HEK293T (cell line): ENCODE results near the gene ZNF768.

Source experiments
- CTCF ChIA-PET: fragments of 350-600 bp; formaldehyde crosslinking; extraction: SDS; loops from one replicate; lab custom pipeline; 2021; ENCODE audit warnings: antibody characterized with exemption, inconsistent platforms; lab: Yijun Ruan, JAX
- POLR2A ChIA-PET: fragments of 350-600 bp; formaldehyde crosslinking; extraction: SDS; loops from one replicate; lab custom pipeline; 2020; ENCODE audit warnings: antibody characterized with exemption, inconsistent platforms; lab: Yijun Ruan, JAX
- DNase-seq: peaks from one replicate; pipeline ENCODE4 v3.0.0; 2012; ENCODE audit warnings: mixed read lengths; ENCODE audit errors: extremely low spot score
- ARNT ChIP-seq: fragments of 450-650 bp; IDR thresholded peaks from 2 replicates; pipeline ENCODE4 v1.6.1; 2017; ENCODE audit warnings: mild to moderate bottlenecking
- BHLHE40 ChIP-seq: fragments of 450-650 bp; IDR thresholded peaks from 2 replicates; pipeline ENCODE4 v1.6.1; 2016; ENCODE audit warnings: mild to moderate bottlenecking, moderate library complexity, borderline replicate concordance
- CTBP1 ChIP-seq: fragments of 450-650 bp; IDR thresholded peaks from 2 replicates; pipeline ENCODE4 v1.6.1; 2016; ENCODE audit warnings: borderline replicate concordance
- ELF4 ChIP-seq: fragments of 450-650 bp; IDR thresholded peaks from 2 replicates; pipeline ENCODE4 v1.6.1; 2017; ENCODE audit warnings: antibody characterized with exemption
- FOXA1 ChIP-seq: fragments of 450-650 bp; IDR thresholded peaks from 2 replicates; pipeline ENCODE4 v1.6.1; 2016; ENCODE audit warnings: mild to moderate bottlenecking
- FOXK2 ChIP-seq: fragments of 450-650 bp; IDR thresholded peaks from 2 replicates; pipeline ENCODE4 v1.6.1; 2016; ENCODE audit warnings: mild to moderate bottlenecking
- FOXM1 ChIP-seq: fragments of 450-650 bp; IDR thresholded peaks from 2 replicates; pipeline ENCODE4 v1.6.1; 2017; ENCODE audit warnings: mild to moderate bottlenecking, borderline replicate concordance
- HDGF ChIP-seq: fragments of 450-650 bp; IDR thresholded peaks from 2 replicates; pipeline ENCODE4 v1.6.1; 2017; ENCODE audit warnings: antibody characterized with exemption, borderline replicate concordance
- L3MBTL2 ChIP-seq: fragments of 450-650 bp; conservative IDR thresholded peaks from 2 replicates; pipeline ENCODE4 v1.6.1; 2016; ENCODE audit warnings: mild to moderate bottlenecking
- LEF1 ChIP-seq: fragments of 450-650 bp; IDR thresholded peaks from 2 replicates; pipeline ENCODE4 v1.6.1; 2017; ENCODE audit warnings: mild to moderate bottlenecking, borderline replicate concordance
- NFRKB ChIP-seq: fragments of 450-650 bp; IDR thresholded peaks from 2 replicates; pipeline ENCODE4 v1.6.1; 2016; ENCODE audit warnings: mild to moderate bottlenecking, moderate library complexity
- SP1 ChIP-seq: fragments of 450-650 bp; IDR thresholded peaks from 2 replicates; pipeline ENCODE4 v1.6.1; 2017
- SUZ12 ChIP-seq: fragments of 450-650 bp; IDR thresholded peaks from 2 replicates; pipeline ENCODE4 v1.6.1; 2016; ENCODE audit warnings: mild to moderate bottlenecking
- TARDBP ChIP-seq: fragments of 450-650 bp; IDR thresholded peaks from 2 replicates; pipeline ENCODE4 v1.6.1; 2016
- ZNF384 ChIP-seq: fragments of 450-650 bp; IDR thresholded peaks from 2 replicates; pipeline ENCODE4 v1.6.1; 2016
- TF ChIP-seq, protein P1 (sequence below): fragments of 450-650 bp; IDR thresholded peaks from 2 replicates; pipeline ENCODE4 v1.6.1; 2016

Gene ZNF768

DNA sequence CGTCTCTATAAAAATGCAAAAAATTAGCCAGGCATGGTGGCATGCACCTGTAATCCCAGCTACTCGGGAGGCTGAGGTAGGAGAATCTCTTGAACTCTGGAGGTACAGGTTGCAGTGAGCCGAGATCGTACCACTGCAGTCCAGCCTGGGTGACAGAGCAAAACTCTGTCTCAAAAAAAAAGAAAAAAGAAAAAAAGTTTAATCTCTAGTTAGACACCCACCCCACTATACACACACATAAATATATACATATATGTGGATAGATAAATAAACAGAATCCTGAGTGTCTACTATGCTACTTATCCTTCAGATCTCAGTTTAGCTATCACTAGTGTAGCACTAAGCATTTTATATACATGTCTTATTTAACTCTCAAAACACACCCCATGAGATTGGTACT is 35.1 kb downstream of the ZNF768 start:
- POLR2A ChIA-PET: interaction anchor here (0.6 to 1.0 kb wide), 2 partner anchors 34 to 119 kb away, joined by 3 read pairs; partner anchors contain the start of gene ZNF689
- DNase-seq: no peak
- no peak for TF ChIP-seq LEF1
- no peak for TF ChIP-seq ELF4
- no peak for TF ChIP-seq HDGF
- TF ChIP-seq, protein P1, sequence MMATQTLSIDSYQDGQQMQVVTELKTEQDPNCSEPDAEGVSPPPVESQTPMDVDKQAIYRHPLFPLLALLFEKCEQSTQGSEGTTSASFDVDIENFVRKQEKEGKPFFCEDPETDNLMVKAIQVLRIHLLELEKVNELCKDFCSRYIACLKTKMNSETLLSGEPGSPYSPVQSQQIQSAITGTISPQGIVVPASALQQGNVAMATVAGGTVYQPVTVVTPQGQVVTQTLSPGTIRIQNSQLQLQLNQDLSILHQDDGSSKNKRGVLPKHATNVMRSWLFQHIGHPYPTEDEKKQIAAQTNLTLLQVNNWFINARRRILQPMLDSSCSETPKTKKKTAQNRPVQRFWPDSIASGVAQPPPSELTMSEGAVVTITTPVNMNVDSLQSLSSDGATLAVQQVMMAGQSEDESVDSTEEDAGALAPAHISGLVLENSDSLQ: no peak
- TF ChIP-seq FOXK2: no peak
- TF ChIP-seq ARNT: no peak
- TF ChIP-seq SP1: no peak
- TF ChIP-seq FOXM1: no peak
- no peak for TF ChIP-seq CTBP1
- TF ChIP-seq SUZ12: no peak
- TF ChIP-seq NFRKB: no peak
- TF ChIP-seq TARDBP: no peak
- TF ChIP-seq BHLHE40: no peak
- TF ChIP-seq L3MBTL2: no peak
- CTCF ChIA-PET: interaction anchor here (1.0 kb wide), 1 partner anchor 34 kb away, joined by 4 read pairs; no protein-coding TSS in a partner anchor

DNA sequence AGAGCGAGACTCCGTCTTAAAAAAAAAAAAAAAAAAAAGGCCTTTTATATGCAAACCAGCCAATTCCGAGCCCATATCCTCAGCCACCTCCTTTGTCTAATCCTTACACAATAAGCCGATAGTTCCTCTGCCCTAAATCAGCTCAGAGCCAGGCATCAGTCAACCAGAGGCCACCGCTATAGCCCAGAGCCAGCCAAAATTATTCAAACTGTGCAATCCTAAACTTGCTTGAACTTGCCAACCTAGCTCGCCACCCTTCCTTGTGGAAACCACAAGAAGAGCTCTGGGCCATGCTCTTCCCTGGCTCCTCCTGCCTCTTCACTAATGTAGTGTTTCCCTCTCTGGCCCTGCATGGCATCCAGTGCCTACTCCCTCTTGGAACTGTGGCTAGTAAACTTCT is 36.2 kb downstream of the ZNF768 start:
- DNase-seq: peak; percentile 8
- ChIA-PET CTCF (interaction anchor here (0.7 to 1.0 kb wide), 2 partner anchors 33 to 60 kb away, joined by 3 to 4 read pairs; partner anchors contain the start of gene DCTPP1), POLR2A (interaction anchor here (0.7 to 1.0 kb wide), 2 partner anchors 44 to 120 kb away, joined by 3 read pairs; partner anchors contain the start of genes ZNF689 and ZNF747)
- no peak for TF ChIP-seq FOXM1
- TF ChIP-seq SP1: no peak

DNA sequence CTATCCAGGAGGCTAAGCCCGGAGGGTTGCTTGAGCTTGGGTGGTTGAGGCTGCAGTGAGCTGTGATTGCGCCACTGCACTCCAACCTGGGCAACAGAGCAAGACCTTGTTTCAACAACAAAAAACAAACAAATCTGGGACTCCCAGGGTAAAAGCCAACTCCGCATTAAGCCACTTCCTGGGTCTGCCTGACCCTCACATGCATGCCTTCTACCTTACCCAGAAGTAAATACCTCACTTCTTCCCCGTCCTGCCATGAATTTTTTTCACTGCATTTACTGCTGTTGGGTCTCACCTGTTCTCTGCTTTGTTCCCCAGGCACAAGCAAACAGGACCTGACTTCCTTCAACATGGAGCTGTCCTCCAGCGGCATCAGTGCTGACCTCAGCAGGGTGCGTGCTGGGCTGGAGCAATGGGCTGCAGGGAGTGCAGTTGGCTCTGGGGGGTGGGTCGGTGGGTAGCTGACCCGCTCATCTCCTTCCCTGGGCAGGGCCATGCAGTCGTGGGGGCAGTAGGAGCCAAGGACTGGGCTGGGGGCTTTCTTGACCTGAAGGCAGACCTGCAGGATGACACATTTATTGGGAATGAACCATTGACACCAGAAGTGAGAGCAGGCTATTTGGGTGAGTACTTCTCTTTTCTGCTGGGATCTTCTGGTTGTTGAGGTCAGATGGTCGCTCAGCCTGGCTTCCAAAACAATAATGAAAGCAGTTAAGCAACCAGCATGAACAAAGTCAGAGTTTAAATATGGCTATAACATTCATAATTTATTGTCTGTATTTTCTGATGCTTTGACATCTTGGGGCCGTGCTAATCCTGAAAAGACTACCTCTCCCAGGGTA is 37.4 kb downstream of the ZNF768 start:
- DNase-seq: peak; percentile 14
- CTCF ChIA-PET: interaction anchor here (0.6 to 1.3 kb wide), 4 partner anchors 9 to 452 kb away, joined by 3 to 4 read pairs (median 4); partner anchors contain the start of gene DCTPP1
- TF ChIP-seq ZNF384 (no peak), SUZ12 (no peak), FOXM1 (no peak), HDGF (no peak), ARNT (no peak), TARDBP (no peak), CTBP1 (no peak), BHLHE40 (no peak), FOXA1 (no peak), FOXK2 (no peak), NFRKB (no peak), ELF4 (no peak)
- POLR2A ChIA-PET: interaction anchor here (0.9 to 1.6 kb wide), 3 partner anchors 22 to 59 kb away, joined by 3 to 7 read pairs (median 4); partner anchors contain the start of gene DCTPP1

DNA sequence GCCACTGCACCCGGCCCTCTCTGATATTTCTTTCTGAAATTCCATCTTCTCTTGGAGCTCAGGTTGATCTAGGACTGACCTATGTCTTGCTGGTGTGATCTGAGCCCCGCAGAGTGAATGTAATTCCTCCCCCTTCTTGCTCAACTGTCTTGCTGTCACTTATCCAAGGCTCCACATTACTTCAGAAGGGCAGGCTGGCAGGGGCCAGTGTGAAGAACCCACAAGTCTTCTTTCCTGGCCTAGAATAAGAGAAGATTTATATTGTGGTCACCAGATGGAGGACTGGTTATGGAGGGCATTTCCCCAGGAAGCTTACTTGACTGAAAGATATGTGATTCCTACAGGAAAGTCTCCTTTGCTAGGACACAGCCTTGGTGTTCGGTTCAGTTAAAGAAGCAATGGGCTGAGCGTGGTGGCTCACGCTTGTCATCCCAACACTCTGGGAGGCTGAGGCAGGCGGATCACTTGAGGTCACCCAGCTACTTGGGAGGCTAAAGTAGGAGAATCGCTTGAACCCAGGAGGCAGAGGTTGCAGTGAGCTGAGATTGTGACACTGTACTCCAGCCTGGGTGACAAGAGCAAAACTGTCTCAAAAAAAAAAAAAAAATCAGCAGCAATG is 40.4 kb downstream of the ZNF768 start:
- TF ChIP-seq ARNT (no peak), TARDBP (no peak), FOXK2 (no peak), HDGF (no peak)
- no peak for DNase-seq
- ChIA-PET POLR2A (no interaction called here), CTCF (interaction anchor here (0.6 kb wide), 1 partner anchor 18 kb away, joined by 4 read pairs; no protein-coding TSS in a partner anchor)

DNA sequence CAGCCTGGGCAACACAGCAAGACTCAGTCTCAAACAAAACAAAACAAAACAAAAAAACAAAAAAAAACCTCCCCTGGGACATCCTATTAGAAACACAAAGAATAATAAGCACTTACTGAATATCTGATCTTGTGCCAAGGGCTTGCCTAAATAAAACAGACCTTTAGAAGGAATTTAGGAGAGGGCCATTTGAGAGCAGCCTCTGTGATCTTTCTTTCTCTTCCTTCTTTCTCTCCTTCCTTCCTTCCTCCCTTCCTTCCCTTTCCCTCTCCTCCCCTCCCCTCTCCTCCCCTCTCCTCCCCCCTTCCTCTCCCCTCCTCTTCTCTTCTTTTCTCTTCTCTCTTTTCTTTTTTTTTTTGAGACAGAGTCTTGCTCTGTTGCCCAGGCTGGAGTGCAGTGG is 41.5 kb downstream of the ZNF768 start:
- CTCF ChIA-PET: no interaction called here
- TF ChIP-seq BHLHE40: no peak
- no peak for TF ChIP-seq FOXK2
- TF ChIP-seq, protein P1: no peak
- no peak for TF ChIP-seq NFRKB
- TF ChIP-seq SUZ12: no peak
- no peak for TF ChIP-seq FOXA1
- TF ChIP-seq LEF1: no peak
- TF ChIP-seq L3MBTL2: no peak
- TF ChIP-seq HDGF: no peak
- TF ChIP-seq ARNT: no peak
- TF ChIP-seq CTBP1: no peak
- TF ChIP-seq ELF4: no peak
- no peak for TF ChIP-seq SP1
- TF ChIP-seq FOXM1: no peak
- TF ChIP-seq TARDBP: no peak
- no peak for TF ChIP-seq ZNF384
- no peak for DNase-seq
- POLR2A ChIA-PET: interaction anchor here (0.6 kb wide), 1 partner anchor 20 kb away, joined by 3 read pairs; no protein-coding TSS in a partner anchor

DNA sequence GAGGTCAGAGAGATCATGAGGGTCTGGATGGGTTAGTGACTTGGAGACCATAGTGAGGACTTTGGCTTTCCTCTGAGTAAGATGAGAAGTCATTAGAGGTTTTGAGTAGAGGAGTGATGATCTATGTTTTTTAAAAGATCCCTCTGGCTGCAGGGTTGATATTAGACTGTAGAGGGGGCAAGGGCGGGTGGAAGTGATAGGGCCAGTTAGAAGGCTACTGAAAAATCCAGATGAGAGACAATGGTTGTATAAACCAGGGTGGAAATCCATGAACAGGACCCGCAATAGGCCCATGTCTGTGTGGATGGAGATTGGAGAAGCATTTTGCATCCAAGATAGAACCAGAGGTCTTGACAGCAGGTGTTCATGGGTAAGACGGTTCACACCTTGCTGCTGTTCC is 44.0 kb downstream of the ZNF768 start:
- no peak for TF ChIP-seq FOXA1
- TF ChIP-seq SP1: no peak
- no peak for TF ChIP-seq ZNF384
- no peak for TF ChIP-seq FOXM1
- TF ChIP-seq ARNT: no peak
- TF ChIP-seq FOXK2: no peak
- no peak for TF ChIP-seq ELF4
- TF ChIP-seq, protein P1: no peak
- no peak for TF ChIP-seq L3MBTL2
- TF ChIP-seq HDGF: no peak
- TF ChIP-seq TARDBP: no peak
- no peak for TF ChIP-seq SUZ12
- TF ChIP-seq CTBP1: no peak
- no peak for TF ChIP-seq LEF1
- no peak for TF ChIP-seq BHLHE40
- ChIA-PET POLR2A (interaction anchor here (0.8 kb wide), 1 partner anchor 46 kb away, joined by 3 read pairs; no protein-coding TSS in a partner anchor), CTCF (interaction anchor here (1.5 kb wide), 1 partner anchor 52 kb away, joined by 4 read pairs; the partner anchor contains the start of gene DCTPP1)
- no peak for DNase-seq
